ENCODE results near the gene AMFR. TPM values are rescaled to one million over a fixed set of nuclear protein-coding genes. Genes with fewer than 3 reads are reported as not detected.
A peak's percentile ranks its signal among the peaks of the same experiment; 100 is the strongest.

Gene AMFR
- total RNA-seq, 1 experiment from 2014 or later: 48.1 TPM

GRCh38 chr16:56356276-56357240, 68.8 kb downstream of the AMFR start:
- intact Hi-C loops (cut with micrococcal nuclease; ENCODE audit: unreplicated experiment): no loop called here
- TF ChIP-seq CTCF (conservative IDR thresholded peaks at IDR 0.05; ENCODE audit: low read depth, low read length): peak; percentile 86
- no peak for TF ChIP-seq EZH2 (IDR thresholded peaks at IDR 0.05; ENCODE audit: borderline replicate concordance, low read depth, low read length, poor library complexity, severe bottlenecking)
- H3K27me3 ChIP-seq (replicated peaks; ENCODE audit: insufficient read depth, low read depth, low read length, poor library complexity): no peaks in the 10 kb centered on the region
- H3K4me3 ChIP-seq (ENCODE audit: low read depth, low read length, poor library complexity, severe bottlenecking): peak overlapping the region; percentile 30
- ChIA-PET POLR2A (ENCODE audit: low non-redundant PET) (no interaction called here), CTCF (interaction anchor here (0.7 to 1.3 kb wide), 3 partner anchors 44 to 892 kb away, joined by 3 to 7 read pairs (median 5); no protein-coding TSS in a partner anchor)
- no peak overlapping the region for H3K27ac ChIP-seq (ENCODE audit: low read depth, low read length, poor library complexity, severe bottlenecking)
- BruUV-seq (replicated peaks): no TSS peak
- H3K36me3 ChIP-seq (ENCODE audit: insufficient read depth, low read length, poor library complexity, severe bottlenecking): no peaks in the 10 kb centered on the region
- peak; percentile 73 for DNase-seq (ENCODE audit: low spot score)
- no peaks in the 10 kb centered on the region for H3K9me3 ChIP-seq (ENCODE audit: low read depth, low read length, poor library complexity, severe bottlenecking)
- no peaks in the 10 kb centered on the region for H3K4me1 ChIP-seq (ENCODE audit: insufficient read depth, low read length, poor library complexity, severe bottlenecking)

- Histone ChIP-seq H3K27me3 (replicated peaks; ENCODE audit: insufficient read depth, low read depth, low read length, poor library complexity) (no peaks in the 10 kb centered on the region), H3K4me3 (ENCODE audit: low read depth, low read length, poor library complexity, severe bottlenecking) (no peak overlapping the region), H3K4me1 (ENCODE audit: insufficient read depth, low read length, poor library complexity, severe bottlenecking) (no peaks in the 10 kb centered on the region), H3K36me3 (ENCODE audit: insufficient read depth, low read length, poor library complexity, severe bottlenecking) (no peaks in the 10 kb centered on the region), H3K9me3 (ENCODE audit: low read depth, low read length, poor library complexity, severe bottlenecking) (no peaks in the 10 kb centered on the region), H3K27ac (ENCODE audit: low read depth, low read length, poor library complexity, severe bottlenecking) (no peak overlapping the region)
- TF ChIP-seq EZH2 (IDR thresholded peaks at IDR 0.05; ENCODE audit: borderline replicate concordance, low read depth, low read length, poor library complexity, severe bottlenecking) (no peak), CTCF (conservative IDR thresholded peaks at IDR 0.05; ENCODE audit: low read depth, low read length) (no peak)
- intact Hi-C loops (cut with micrococcal nuclease; ENCODE audit: unreplicated experiment): no loop called here
- BruUV-seq (replicated peaks): no TSS peak
- DNase-seq (ENCODE audit: low spot score): no peak
- CTCF ChIA-PET: interaction anchor here (0.7 to 1.3 kb wide), 2 partner anchors 45 to 891 kb away, joined by 3 to 7 read pairs; no protein-coding TSS in a partner anchor
- POLR2A ChIA-PET (ENCODE audit: low non-redundant PET): no interaction called here
Observed at GRCh38 chr16:56355786-56356275, 69.5 kb downstream of the AMFR start.

GRCh38 chr16:56355221-56355620, 70.1 kb downstream of the AMFR start:
- H3K4me3 ChIP-seq (ENCODE audit: low read depth, low read length, poor library complexity, severe bottlenecking): no peak overlapping the region
- BruUV-seq (replicated peaks): no TSS peak
- H3K4me1 ChIP-seq (ENCODE audit: insufficient read depth, low read length, poor library complexity, severe bottlenecking): no peaks in the 10 kb centered on the region
- H3K9me3 ChIP-seq (ENCODE audit: low read depth, low read length, poor library complexity, severe bottlenecking): no peaks in the 10 kb centered on the region
- POLR2A ChIA-PET (ENCODE audit: low non-redundant PET): no interaction called here
- CTCF ChIA-PET: no interaction called here
- no peak for TF ChIP-seq CTCF (conservative IDR thresholded peaks at IDR 0.05; ENCODE audit: low read depth, low read length)
- TF ChIP-seq EZH2 (IDR thresholded peaks at IDR 0.05; ENCODE audit: borderline replicate concordance, low read depth, low read length, poor library complexity, severe bottlenecking): no peak
- H3K36me3 ChIP-seq (ENCODE audit: insufficient read depth, low read length, poor library complexity, severe bottlenecking): no peaks in the 10 kb centered on the region
- no peaks in the 10 kb centered on the region for H3K27me3 ChIP-seq (replicated peaks; ENCODE audit: insufficient read depth, low read depth, low read length, poor library complexity)
- DNase-seq (ENCODE audit: low spot score): no peak
- intact Hi-C loops (cut with micrococcal nuclease; ENCODE audit: unreplicated experiment): no loop called here
- no peak overlapping the region for H3K27ac ChIP-seq (ENCODE audit: low read depth, low read length, poor library complexity, severe bottlenecking)
